Loucy (cell line): ENCODE data around the gene KIF18B.

Source experiments
- EZH2phosphoT487 ChIP-seq: fragments of 200-600 bp; IDR thresholded peaks from 2 replicates; pipeline ENCODE4 v1.6.1; 2018; ENCODE audit warnings: antibody characterized with exemption, mild to moderate bottlenecking, moderate library complexity, borderline replicate concordance
- TF ChIP-seq, protein P1 (sequence below): fragments of 200-600 bp; sonication (generic); conservative IDR thresholded peaks from 2 replicates; pipeline ENCODE4 v1.5.1; 2014; ENCODE audit warnings: mild to moderate bottlenecking, antibody characterized with exemption, low read length

DNA sequence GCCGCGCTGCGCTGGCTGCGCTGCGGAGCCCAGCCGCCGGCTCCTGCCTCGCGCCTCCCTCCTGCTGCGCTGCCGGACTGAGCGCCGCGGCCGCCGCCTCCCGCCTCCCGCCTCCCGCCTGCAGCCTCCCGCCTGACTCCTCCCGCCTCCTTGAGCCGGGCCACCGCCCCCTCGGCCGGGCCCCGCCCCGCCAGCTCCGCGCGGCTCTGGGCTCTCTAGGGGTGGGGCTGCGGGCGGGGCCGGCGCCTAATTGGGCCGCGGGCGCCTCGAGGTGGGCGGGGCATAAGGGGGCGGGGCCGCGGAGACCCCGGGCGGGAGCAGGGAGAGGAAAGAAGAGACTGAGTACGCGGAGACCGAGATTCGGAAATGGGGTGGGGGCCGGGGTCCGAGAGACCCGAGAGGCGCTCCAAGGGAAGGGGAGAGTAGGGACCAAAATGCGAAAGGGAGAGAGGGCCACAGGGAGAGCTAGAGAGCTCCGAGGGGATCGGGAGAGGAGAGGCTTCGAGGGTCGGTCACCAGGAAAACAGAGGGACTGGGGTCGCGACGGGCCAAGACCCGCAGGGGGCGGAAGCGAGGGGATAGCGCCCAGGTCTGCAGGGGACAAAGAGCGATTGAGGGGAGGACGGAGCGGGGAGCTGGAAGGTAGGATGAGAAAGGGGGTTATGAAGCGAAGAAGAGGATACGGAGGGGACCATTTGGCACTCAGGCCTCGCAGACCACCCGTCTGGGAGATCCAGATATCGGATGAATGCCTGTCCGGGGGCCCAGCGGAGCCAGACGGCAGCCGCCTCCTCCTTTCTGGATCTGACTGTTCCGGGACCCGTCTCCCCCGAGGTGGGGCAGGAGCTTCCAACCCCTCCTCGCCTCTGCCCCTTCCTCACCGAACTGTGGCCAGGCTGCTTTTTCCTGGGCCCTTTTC, 20.9 kb upstream of the KIF18B start, which contains the start of gene C1QL1:
- TF ChIP-seq, protein P1, sequence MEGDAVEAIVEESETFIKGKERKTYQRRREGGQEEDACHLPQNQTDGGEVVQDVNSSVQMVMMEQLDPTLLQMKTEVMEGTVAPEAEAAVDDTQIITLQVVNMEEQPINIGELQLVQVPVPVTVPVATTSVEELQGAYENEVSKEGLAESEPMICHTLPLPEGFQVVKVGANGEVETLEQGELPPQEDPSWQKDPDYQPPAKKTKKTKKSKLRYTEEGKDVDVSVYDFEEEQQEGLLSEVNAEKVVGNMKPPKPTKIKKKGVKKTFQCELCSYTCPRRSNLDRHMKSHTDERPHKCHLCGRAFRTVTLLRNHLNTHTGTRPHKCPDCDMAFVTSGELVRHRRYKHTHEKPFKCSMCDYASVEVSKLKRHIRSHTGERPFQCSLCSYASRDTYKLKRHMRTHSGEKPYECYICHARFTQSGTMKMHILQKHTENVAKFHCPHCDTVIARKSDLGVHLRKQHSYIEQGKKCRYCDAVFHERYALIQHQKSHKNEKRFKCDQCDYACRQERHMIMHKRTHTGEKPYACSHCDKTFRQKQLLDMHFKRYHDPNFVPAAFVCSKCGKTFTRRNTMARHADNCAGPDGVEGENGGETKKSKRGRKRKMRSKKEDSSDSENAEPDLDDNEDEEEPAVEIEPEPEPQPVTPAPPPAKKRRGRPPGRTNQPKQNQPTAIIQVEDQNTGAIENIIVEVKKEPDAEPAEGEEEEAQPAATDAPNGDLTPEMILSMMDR, result peak; percentile 25
- TF ChIP-seq EZH2phosphoT487, result no peak
